ENCODE measurements around the gene NMNAT2.
A peak's percentile ranks its signal among the peaks of the same experiment; 100 is the strongest.

The NMNAT2 gene

GRCh38 chr1:183363972-183364371 lies 54.2 kb downstream of the NMNAT2 start:
- DNase-seq: peak; percentile 33

GRCh38 chr1:183361081-183361480 lies 57.1 kb downstream of the NMNAT2 start:
- DNase-seq: no peak

GRCh38 chr1:183360473-183360872 lies 57.7 kb downstream of the NMNAT2 start:
- no peak for DNase-seq

- no peak for DNase-seq
Observed at GRCh38 chr1:183356534-183357182, 61.5 kb downstream of the NMNAT2 start.

DNA sequence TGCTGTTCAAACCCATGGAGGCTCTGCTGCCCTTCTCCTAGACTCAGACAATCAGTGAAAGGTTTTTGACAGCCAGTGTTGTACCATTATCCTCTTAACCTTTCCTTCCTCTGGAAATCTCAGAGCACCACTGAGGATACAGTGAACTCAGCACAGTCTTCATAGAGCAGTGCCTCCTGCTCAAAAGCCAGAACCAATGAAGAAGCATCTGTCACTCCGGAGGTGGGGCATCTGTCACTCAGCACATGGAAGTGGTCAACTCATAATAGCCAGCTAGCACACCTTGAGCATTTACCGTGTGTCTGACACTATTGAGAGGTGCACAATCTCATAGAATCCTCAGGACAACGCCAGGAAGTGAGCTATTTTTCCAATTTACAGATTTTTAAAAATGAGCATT lies 62.4 kb downstream of the NMNAT2 start:
- DNase-seq: no peak

GRCh38 chr1:183355181-183355580 lies 63.0 kb downstream of the NMNAT2 start:
- DNase-seq: no peak

DNA sequence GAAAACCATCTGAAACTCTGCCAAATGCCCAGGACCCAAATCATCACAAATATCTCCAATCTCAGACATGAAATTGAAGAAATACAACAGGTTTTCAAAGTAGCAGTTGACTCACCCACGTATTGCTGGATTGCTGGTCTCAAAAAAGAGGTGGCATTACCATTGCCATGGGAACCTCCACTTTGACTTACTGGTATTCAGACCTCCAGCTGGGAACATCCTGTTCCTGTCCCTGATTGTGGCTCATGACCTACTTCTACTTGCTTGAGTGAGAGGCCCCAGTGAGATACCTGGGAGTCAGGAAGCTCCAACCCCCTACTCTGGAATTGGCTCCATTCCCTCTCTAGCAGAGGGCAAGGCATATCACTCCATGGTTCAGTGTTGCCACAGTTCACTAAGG lies 64.6 kb downstream of the NMNAT2 start:
- no peak for DNase-seq

- DNase-seq: no peak
Observed at GRCh38 chr1:183349201-183349711, 68.9 kb downstream of the NMNAT2 start.

GRCh38 chr1:183346276-183346732 lies 71.9 kb downstream of the NMNAT2 start:
- DNase-seq: no peak

- no peak for DNase-seq
Observed at GRCh38 chr1:183339556-183340167, 78.5 kb downstream of the NMNAT2 start.

DNA sequence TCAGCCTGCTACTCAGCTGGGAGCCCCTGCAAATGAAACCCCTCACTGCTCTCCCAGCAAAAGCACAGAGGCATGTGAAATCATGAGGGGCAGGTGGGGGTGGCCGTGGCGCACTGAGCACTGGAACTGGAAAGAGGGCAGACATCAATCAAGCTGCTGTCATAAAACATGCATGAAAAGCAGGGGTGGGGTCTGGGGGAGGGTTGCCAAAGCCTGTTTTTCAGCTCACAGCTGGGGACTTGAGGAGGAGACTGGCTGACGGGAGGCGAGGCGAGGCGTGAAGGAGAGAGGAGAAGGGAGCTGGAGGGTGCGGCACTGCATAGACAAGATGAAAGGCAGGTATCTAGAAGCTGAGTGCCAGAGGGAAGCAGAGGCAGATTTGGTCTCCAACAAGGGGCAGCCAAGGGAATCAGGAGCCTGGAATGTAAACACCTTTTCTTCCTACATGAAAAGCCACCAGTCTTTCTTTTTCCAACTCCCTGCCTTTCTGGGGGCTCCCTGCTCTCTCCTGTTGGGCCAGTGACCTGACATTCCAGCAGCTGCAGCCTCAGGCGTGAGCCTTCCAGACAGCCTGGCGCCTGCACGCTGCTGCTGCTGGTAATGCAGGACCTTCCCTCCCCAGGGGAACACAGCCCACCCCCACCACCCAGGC lies 87.0 kb downstream of the NMNAT2 start:
- DNase-seq: no peak

- no peak for DNase-seq
Observed at GRCh38 chr1:183330335-183330734, 87.8 kb downstream of the NMNAT2 start.

DNA sequence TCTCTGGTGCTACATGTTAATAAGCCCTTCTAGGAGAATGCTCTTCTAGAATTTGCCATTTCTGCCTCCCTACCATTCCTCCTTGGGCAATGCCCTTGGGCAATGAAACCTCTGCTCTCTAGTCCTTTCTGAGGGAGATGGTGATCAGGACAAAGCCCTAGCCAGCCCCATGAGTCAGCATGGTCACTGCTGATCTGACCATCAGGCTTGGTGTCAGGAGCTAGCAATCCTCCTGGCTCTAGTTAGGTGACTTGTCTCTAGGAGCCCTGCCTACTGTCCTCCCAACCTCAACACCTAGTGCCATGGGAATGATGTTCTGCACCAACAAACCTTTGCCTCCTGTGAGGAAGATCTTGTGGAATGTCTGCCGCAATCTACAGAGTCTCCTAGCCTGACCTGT lies 89.8 kb downstream of the NMNAT2 start:
- no peak for DNase-seq

DNA sequence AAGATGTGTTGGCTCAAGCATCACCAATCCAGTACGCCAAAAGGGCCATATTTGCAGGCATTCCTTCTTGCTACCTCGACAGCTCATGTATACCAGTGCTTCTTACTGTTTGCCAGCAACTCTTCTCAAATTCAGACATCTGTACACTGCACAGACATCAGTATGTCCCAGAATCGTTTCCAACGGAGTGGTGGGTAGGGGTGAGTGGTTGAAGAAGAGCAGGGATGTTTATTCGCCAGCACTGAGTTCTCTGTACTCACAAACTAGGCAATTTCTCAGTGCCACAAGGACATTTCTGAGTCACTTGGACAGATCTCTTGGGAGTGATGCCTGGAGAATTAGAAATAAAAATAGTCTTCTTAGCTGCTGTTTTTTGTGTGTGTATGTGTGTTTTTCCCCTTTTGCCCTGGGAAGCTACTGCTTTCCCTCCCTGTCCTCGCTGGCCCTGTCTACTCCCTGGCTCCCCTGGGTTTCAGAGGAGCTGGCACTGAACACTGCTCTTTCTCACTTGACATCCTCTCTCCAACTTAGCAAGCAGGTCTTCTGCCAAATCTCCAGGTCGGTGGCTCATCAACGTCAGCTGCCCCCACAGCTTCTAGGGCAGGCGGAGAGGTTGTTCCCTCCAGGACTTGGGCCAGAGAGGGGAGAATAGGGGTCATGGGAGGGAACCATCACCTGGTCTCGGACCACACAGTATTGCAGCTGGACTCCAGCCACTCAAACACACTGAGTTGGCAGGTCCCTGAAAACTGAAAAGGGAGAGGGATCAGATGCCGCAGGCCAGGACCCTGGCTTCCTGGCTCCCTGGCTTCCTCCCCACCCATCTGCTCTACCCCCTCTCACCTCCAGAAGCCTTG lies 90.5 kb downstream of the NMNAT2 start:
- no peak for DNase-seq

- no peak for DNase-seq
Observed at GRCh38 chr1:183323849-183324683, 94.1 kb downstream of the NMNAT2 start.

GRCh38 chr1:183319606-183320005 lies 98.6 kb downstream of the NMNAT2 start:
- no peak for DNase-seq

- no peak for DNase-seq
Observed at GRCh38 chr1:183319051-183319450, 99.1 kb downstream of the NMNAT2 start.

- no peak for DNase-seq
Observed at GRCh38 chr1:183318433-183318832, 99.7 kb downstream of the NMNAT2 start.

- no peak for DNase-seq
Observed at GRCh38 chr1:183315991-183316758, 102.0 kb downstream of the NMNAT2 start.

DNA sequence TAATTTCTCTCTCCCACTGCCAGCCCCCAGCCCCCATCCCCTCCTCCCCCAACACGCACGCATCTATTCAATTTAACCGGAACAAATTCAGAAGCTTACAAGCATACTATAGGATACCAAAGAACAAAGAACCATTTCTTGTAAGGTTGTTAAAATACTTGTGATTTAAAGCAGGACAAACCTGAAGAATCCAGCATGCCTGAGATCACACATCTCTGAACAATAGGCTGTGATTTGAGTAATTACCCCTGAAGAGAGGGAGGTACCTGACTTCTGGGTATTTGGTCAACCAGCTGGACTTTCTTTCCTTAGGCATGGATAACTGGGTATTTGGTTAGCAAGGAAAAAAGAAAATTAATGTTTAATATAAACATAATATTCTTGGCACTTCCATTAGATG lies 105.1 kb downstream of the NMNAT2 start:
- no peak for DNase-seq

DNA sequence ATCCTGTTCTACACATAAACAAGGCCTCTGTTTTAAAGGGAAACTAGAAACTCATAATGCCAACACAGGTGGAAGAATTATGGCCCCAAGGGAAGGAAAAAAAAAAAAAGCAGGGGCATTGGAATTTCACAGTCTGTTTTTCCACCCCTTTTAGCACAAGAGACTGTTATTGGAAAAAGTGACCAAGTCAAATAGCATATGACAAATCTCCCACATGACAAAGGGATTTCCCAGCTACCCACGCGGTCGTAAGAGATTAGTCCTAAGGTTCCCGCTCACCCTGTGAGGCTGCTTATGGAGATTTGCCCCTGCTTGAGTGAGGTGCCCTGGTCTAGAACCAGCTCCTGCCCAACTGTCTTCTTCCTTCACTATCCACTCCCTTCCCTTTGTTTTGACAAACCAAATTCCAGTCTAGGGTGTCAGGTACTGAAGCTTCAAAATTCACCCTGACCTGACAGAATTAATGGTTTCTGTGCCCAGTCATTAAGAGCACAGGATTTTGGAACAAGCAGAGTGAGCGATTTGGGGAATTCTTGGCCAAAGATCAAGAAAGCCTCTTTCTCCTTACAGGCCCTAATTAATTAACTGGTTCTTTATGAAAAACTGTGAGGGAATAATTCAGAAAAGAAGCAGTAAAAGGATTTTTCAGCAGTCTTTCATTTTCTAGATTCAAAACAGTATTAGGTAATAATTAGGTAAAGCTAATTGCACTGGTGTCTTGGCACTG lies 107.3 kb downstream of the NMNAT2 start:
- DNase-seq: no peak

All from CD4-positive, alpha-beta T cell treated with Interleukin-15 for 1 hour (primary cell).